Activated CD4-positive, alpha-beta T cell treated with anti-CD3 and anti-CD28 coated beads for 48 hours (primary cell): ENCODE measurements around the gene INTU.
"Not testable (repeated sequence)": the region's sequence is repeated elsewhere in the genome, so short reads cannot be mapped to it uniquely, and the experiment has no call there.

Source experiments
- DNase-seq: peaks from one replicate; pipeline ENCODE4 v3.0.0-alpha.2; 2020

Gene INTU

DNA sequence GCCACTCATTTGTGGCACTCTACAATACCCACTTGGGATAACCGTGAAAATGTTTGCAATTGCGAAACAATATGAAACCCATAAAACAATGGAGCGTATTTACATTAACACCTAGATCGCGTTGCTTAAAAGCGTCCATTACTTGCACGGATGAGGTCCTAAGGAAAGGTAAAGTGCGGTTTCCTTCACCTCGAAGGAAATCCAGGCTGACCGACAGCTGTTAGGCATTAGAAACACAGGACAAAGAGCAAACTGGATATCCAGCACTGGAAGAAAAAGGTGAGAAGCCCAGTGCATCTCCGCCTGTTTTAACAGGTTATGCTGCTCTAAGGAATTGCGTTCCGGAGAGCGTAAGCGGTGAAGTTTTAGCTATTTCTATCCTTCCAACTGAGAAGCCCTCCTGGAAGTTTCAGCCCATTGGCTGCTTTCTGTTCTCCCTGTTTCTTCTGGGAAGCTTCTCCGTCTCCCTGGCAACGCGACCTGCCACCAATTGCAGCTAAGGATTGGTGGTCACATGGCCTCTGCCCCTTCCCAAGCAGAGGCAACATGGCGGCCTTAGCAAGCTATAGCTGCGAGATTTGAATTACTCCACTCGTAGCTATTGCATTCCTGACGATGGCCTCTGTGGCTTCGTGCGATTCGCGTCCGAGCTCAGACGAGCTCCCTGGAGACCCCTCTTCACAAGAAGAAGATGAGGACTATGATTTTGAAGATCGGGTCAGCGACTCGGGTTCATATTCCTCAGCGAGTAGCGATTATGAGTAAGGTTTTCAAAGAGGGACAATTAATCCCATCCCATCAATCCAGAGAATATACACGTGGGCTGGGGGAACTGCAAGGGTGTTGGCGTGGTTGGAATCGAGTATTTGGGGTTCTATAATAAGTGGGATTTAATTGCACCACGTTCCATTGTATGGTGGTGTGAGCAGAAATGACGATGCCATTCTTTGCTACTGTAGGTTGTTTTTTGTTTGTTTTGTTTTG is at the start of gene INTU:
Gene INTU, plus strand, starts transcription at position 538 of the 984 bp plus-strand sequence. Its CDS starts 78 bp downstream, at position 616.
- peak; percentile 61 for DNase-seq

DNA sequence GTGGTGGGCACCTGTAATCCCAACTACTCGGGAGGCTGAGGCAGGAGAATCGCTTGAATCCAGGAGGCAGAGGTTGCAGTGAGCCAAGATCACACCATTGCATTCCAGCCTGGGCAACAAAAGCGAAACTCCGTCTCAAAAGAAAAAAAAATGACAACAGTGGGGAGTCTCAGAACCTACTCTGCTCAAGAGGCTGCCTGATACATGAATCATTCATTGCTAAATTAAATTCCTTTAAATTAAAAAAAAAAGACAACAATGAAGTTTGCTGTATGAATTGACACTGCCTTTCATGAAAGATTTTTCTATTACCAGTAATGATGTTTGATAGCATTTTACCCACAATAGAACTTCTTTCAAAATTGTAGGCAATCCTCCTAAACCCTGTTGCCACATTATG is 46.3 kb upstream of the INTU start:
- DNase-seq = not testable (repeated sequence)

- peak; percentile 7 for DNase-seq
Observed at GRCh38 chr4:127586922-127587571, 45.7 kb upstream of the INTU start.

GRCh38 chr4:127589153-127589552 is 43.6 kb upstream of the INTU start:
- DNase-seq = not testable (repeated sequence)

DNA sequence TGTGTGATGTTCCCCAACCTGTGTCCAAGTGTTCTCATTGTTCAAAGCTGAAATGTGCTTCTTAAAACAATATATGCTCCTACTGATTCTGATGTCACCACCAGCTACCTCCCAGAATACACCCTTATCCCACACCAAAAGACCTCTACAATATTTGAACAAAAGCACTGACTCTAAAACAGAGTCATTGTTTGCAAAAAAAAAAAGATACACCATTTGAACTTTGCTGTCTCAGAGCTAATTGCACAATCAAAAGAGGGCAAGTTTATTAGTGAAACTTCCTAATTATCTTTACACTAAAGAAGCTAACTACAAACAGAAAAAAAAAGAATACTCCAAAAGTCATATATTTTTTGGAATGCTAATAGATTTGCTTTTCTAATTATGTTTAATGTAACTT is 34.1 kb upstream of the INTU start:
- no peak for DNase-seq

- DNase-seq = no peak
Observed at GRCh38 chr4:127601029-127601428, 31.7 kb upstream of the INTU start.

DNA sequence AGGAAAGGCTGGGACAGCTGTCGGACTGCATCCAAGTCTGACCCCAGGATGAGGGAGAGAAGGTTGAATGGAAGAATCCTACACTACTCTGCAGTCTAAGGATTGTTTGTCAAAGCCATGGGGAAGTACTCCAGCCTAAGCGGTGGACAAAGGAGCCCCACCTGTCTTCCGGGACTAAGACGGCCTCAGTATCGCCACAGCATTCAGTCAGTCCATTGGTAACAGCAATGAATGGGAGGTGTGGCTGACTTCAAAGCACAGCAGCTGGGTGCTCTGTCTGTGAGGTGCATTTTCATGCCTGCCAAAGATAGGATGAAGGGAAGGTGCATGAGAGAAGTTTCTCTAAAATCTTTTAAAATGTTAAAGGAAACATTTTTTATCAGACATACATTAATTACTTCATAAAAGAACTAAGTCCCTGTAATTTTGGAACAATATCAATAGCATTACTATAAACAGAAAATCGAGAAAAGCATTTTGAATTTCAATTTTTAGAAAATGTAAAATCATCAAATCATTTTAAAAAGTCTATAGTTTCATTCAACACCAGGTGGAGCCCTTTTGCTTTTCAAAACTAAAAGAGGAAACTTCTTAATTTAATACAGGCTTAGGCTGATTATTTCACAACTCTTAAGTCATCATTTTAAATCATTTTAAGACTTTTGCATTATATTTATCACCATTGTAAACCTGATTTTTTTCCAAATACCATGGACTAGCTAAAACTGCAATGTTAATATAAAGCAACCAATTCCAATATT is 27.6 kb upstream of the INTU start:
- DNase-seq = no peak

- DNase-seq = no peak
Observed at GRCh38 chr4:127606823-127607222, 25.9 kb upstream of the INTU start.

DNA sequence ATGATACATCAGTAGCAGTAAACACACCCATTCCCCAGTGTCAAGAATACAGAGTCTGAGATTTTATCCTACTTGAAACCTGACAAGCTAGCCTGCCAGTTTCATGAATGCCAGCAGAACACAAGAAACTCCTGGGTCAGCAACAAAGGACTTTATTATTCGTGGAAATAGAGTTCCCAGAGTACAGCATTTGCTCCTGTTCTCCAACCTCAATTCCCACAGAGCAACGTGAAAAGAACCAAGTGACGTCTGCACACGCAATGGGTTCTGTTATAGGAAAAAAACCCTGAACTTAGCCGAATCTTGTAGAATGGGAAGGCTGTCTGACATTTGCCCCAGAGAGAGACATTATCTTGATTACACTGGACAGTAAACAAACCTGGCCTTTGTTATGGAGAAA is 23.3 kb upstream of the INTU start:
- no peak for DNase-seq

- DNase-seq = no peak
Observed at GRCh38 chr4:127610488-127610887, 22.3 kb upstream of the INTU start.

DNA sequence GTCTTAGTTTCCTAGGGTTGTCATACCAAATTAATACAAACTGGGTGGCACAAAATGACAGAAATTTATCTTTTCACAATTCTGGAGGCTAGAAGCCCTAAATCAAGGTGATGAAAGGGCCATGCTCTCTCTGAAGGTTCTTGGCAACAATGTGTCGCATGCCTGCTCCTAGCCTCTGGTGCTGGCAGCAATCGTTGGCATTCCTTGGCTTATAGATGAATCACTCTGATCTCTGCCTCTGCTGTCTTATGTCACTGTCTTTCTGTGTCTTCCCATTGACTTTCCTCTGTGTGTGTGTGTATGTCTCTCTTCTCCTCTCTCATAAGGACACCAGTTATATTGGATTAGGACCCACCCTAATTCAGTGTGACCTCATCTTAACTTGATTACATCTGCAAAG is 15.9 kb upstream of the INTU start:
- no peak for DNase-seq

DNA sequence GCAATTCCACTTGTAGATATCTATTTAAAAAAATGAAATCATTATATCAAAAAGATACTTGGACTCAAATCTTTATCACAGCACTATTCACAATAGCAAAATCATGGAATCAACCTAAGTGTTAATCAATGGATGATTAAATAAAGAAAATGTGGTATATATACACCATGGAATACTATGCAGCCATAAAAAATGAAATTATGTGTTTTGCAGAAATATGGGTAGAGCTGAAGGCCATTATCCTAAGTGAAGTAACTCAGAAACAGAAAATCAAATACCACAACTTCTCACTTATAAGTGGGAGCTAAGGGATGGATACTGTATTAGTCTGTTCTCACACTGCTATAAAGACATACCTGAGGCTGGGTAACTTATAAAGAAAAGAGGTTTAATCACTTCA is 14.3 kb upstream of the INTU start:
- DNase-seq = no peak

- no peak for DNase-seq
Observed at GRCh38 chr4:127622621-127622920, 10.2 kb upstream of the INTU start.

DNA sequence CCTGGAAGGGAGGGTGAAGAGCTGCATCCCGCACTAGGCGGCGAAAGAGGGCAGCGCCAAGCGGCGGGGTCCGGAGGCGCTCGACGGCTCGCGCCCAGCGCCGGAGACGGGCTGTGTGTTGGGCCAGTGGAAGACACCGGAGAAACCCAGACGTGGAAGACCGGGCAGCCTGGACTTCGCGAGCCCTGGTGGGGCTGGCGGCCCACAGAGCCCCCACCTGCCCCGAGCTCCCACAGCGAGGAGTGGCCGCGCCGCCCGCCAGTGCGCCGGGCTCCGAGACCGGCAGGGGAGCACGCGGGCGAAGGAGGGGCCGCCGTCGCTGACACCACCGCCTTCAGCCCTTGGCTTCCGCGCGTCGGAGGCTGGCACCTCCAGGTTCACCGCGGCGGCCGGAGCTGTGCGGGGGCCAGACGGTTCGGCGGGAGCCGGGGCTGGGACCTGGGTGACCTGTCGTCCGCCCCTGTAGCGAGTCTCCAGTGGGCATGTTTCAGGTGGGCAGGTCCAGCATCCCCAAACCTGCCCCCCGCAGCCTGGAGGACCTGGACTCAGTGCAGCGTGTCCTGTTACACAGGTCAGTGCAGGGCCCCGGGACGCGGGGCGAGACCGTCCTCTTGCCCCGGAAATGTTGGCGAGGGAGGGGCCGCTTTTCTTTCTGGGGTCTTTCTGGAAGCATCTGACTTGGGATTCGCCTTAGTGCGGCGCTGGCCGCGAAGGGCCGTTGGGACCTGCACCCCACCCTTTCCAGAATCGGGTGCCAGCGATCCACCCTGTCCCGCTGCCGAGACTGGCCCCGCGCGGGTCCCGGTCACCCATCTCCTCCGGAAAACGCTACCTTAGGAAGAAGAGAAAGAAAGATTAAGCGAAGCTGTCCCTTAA is 9.6 kb upstream of the INTU start:
- no peak for DNase-seq

GRCh38 chr4:127623797-127624083 is 9.0 kb upstream of the INTU start:
- DNase-seq = peak; percentile 35

DNA sequence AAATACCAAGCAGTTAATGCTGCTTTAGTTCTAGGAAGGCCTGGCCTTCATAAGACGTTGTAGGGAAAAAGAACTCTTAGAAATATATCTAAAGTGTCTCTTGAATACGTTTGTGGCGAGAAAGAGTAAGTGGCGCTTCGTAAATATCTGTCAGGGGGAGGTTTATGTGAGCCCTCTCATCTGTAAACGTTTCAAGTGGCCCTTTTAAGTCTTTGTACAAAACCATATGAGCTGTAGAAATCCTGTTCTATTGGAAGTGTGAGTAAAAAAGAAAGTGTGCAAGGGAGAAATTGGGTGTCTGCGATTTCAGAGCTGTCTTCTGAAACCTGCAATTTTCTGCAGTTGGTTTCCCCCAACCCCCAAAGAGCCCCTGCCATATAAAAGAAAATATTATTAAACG is 8.6 kb upstream of the INTU start:
- no peak for DNase-seq

DNA sequence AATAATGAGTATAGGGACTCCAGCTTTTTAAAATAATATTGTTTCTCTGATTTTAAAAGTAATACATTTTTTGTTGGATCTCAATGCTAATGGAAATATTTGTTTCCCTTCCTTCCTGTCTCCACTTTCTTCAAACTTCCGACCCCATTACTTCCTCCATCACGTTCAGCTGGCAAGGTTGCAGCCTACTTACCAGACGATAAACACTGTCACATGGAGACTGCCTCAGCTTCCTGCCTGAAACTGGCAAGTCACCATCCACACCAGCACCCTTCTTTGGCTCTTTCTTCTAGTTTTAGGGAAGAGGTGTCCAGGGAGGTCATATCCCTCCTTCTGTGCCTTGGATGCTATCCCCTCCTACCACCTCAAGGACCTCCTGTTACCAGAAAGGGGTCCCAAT is 3.4 kb upstream of the INTU start:
- no peak for DNase-seq

- DNase-seq = no peak
Observed at GRCh38 chr4:127630152-127630551, 2.6 kb upstream of the INTU start.

GRCh38 chr4:127631420-127631819 is 1.3 kb upstream of the INTU start:
- no peak for DNase-seq

GRCh38 chr4:127634181-127634580 is 1.4 kb downstream of the INTU start:
- no peak for DNase-seq

DNA sequence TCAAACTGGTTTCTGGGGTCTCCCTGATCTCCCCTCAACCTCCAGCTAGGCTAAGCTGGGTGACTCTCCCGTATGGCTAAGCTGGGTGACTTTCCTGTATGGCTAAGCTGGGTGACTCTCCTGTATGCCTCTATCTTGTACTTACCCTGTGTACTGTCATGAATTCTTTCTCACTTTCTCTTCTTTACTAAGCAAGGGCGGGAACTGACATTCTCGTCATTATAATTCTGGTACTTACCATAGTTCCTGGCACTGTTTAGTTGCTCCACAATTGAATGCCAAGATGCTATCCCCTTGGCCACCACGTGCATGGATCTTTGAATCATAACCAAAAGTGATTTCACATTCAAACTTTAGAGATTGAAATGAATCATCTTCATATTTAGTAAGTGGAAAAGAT is 8.8 kb downstream of the INTU start:
- no peak for DNase-seq

- DNase-seq = no peak
Observed at GRCh38 chr4:127642169-127642568, 9.4 kb downstream of the INTU start.

DNA sequence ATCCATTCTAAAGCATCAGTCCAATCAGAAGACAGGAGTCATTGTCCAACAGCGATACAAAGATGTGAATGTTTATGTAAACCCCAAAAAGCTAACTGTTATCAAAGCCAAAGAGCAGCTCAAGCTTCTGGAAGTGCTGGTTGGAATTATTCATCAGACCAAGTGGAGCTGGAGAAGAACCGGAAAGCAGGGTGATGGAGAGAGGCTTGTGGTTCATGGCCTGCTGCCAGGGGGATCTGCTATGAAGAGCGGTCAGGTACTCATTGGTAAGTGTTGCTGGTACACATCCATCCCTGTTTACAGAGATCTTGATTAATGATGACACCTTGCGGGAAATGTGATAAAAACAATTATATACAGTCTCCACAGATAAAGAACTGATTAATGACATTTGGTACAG is 11.0 kb downstream of the INTU start:
- no peak for DNase-seq
